SK-N-SH treated with all-trans-retinoic acid at 6 μM for 48 hours (cell line): ENCODE results near the gene PIK3AP1.

Source experiments
- ATAC-seq: fragments of 200-7000 bp; cut with Tn5 transposase; 3 replicates; pipeline ENCODE4 v1.9.1; 2020; ENCODE audit warnings: mild to moderate bottlenecking, moderate library complexity
- ARNTL ChIP-seq: fragments of 450-650 bp; formaldehyde crosslinking; IDR thresholded peaks from 2 replicates; pipeline ENCODE4 v1.5.0; 2020; ENCODE audit warnings: low read depth, mild to moderate bottlenecking, moderate library complexity, borderline replicate concordance
- BACH2 ChIP-seq: fragments of 250-450 bp; sonication (Bioruptor Pico); IDR thresholded peaks from 2 replicates; pipeline ENCODE4 v1.9.0; 2021; ENCODE audit warnings: mild to moderate bottlenecking, borderline replicate concordance
- CREB5 ChIP-seq: fragments of 250-450 bp; sonication (Bioruptor Pico); IDR thresholded peaks from 2 replicates; pipeline ENCODE4 v1.5.1; 2020; ENCODE audit warnings: low read depth, mild to moderate bottlenecking, moderate library complexity
- CSDC2 ChIP-seq: fragments of 250-450 bp; sonication (Bioruptor Pico); IDR thresholded peaks from 2 replicates; pipeline ENCODE4 v1.5.0; 2020; ENCODE audit warnings: mild to moderate bottlenecking, moderate library complexity
- CSRNP3 ChIP-seq: fragments of 250-450 bp; sonication (Bioruptor Pico); IDR thresholded peaks from 2 replicates; pipeline ENCODE4 v1.5.1; 2021; ENCODE audit warnings: mild to moderate bottlenecking, moderate library complexity
- GLIS3 ChIP-seq: fragments of 250-450 bp; sonication (Bioruptor Pico); IDR thresholded peaks from 2 replicates; pipeline ENCODE4 v1.5.0; 2020; ENCODE audit warnings: mild to moderate bottlenecking, moderate library complexity
- OSR1 ChIP-seq: fragments of 250-450 bp; sonication (Bioruptor Pico); IDR thresholded peaks from 2 replicates; pipeline ENCODE4 v1.8.0; 2022; ENCODE audit warnings: moderate library complexity, mild to moderate bottlenecking, inconsistent platforms
- PATZ1 ChIP-seq: fragments of 250-450 bp; sonication (Bioruptor Pico); IDR thresholded peaks from 2 replicates; pipeline ENCODE4 v1.8.0; 2020; ENCODE audit warnings: mild to moderate bottlenecking, moderate library complexity, borderline replicate concordance
- PPARA ChIP-seq: fragments of 250-450 bp; sonication (Bioruptor Pico); IDR thresholded peaks from 2 replicates; pipeline ENCODE4 v1.5.0; 2020; ENCODE audit warnings: mild to moderate bottlenecking, borderline replicate concordance
- RARB ChIP-seq: fragments of 250-450 bp; sonication (Bioruptor Pico); IDR thresholded peaks from 2 replicates; pipeline ENCODE4 v1.8.0; 2021; ENCODE audit warnings: mild to moderate bottlenecking, moderate library complexity
- SNAI2 ChIP-seq: fragments of 250-450 bp; sonication (Bioruptor Pico); IDR thresholded peaks from 2 replicates; pipeline ENCODE4 v1.5.0; 2020; ENCODE audit warnings: mild to moderate bottlenecking, moderate library complexity
- TSHZ2 ChIP-seq: fragments of 250-450 bp; sonication (Bioruptor Pico); IDR thresholded peaks from 2 replicates; pipeline ENCODE4 v1.5.0; 2020; ENCODE audit warnings: mild to moderate bottlenecking, moderate library complexity
- ZC3H10 ChIP-seq: fragments of 250-450 bp; sonication (Bioruptor Pico); IDR thresholded peaks from 2 replicates; pipeline ENCODE4 v1.5.1; 2021; ENCODE audit warnings: mild to moderate bottlenecking, moderate library complexity
- ZFP3 ChIP-seq: fragments of 250-450 bp; sonication (Bioruptor Pico); IDR thresholded peaks from 2 replicates; pipeline ENCODE4 v1.5.0; 2020; ENCODE audit warnings: mild to moderate bottlenecking, moderate library complexity
- ZFP30 ChIP-seq: fragments of 450-650 bp; formaldehyde crosslinking; IDR thresholded peaks from 2 replicates; pipeline ENCODE4 v1.5.0; 2022; ENCODE audit warnings: mild to moderate bottlenecking, moderate library complexity
- ZNF565 ChIP-seq: fragments of 450-650 bp; formaldehyde crosslinking; conservative IDR thresholded peaks from 2 replicates; pipeline ENCODE4 v1.5.0; 2020; ENCODE audit warnings: low read depth, mild to moderate bottlenecking, moderate library complexity
- ZNF70 ChIP-seq: fragments of 450-650 bp; formaldehyde crosslinking; IDR thresholded peaks from 2 replicates; pipeline ENCODE4 v1.5.0; 2020; ENCODE audit warnings: mild to moderate bottlenecking, moderate library complexity
- ZNF8 ChIP-seq: fragments of 450-650 bp; formaldehyde crosslinking; IDR thresholded peaks from 2 replicates; pipeline ENCODE4 v1.5.0; 2020; ENCODE audit warnings: mild to moderate bottlenecking, moderate library complexity

PIK3AP1 gene

GRCh38 chr10:96609510-96609909 lies 110.8 kb downstream of the PIK3AP1 start:
- TF ChIP-seq GLIS3 (CRISPR knock-in tag) (no peak), RARB (CRISPR knock-in tag) (no peak), CSRNP3 (CRISPR knock-in tag) (no peak), BACH2 (CRISPR knock-in tag) (no peak), PPARA (CRISPR knock-in tag) (no peak), OSR1 (CRISPR knock-in tag) (no peak), ZNF565 (CRISPR knock-in tag) (no peak), ZC3H10 (CRISPR knock-in tag) (no peak), ZNF70 (no peak), PATZ1 (CRISPR knock-in tag) (no peak), CREB5 (CRISPR knock-in tag) (no peak), ZNF8 (no peak)
- no peak for ATAC-seq

- TF ChIP-seq SNAI2 (no peak), ZNF70 (no peak), PPARA (CRISPR knock-in tag) (no peak), GLIS3 (CRISPR knock-in tag) (no peak), CREB5 (CRISPR knock-in tag) (no peak), ZNF565 (CRISPR knock-in tag) (no peak), ZC3H10 (CRISPR knock-in tag) (no peak), TSHZ2 (CRISPR knock-in tag) (no peak)
These were observed 111.5 kb downstream of the PIK3AP1 start for GRCh38 chr10:96608805-96609204.

GRCh38 chr10:96608262-96608661 lies 112.1 kb downstream of the PIK3AP1 start:
- no peak for ATAC-seq
- no peak for TF ChIP-seq RARB (CRISPR knock-in tag)
- no peak for TF ChIP-seq ZNF70
- TF ChIP-seq ZNF565 (CRISPR knock-in tag): no peak
- TF ChIP-seq CSDC2 (CRISPR knock-in tag): no peak
- no peak for TF ChIP-seq ZFP30 (CRISPR knock-in tag)
- TF ChIP-seq PPARA (CRISPR knock-in tag): no peak
- no peak for TF ChIP-seq ZFP3
- no peak for TF ChIP-seq TSHZ2 (CRISPR knock-in tag)
- no peak for TF ChIP-seq ARNTL
- TF ChIP-seq, all 23 proteins: peak for 0

More at GRCh38 chr10:96608805-96609204, 111.5 kb downstream of the PIK3AP1 start:
- no peak for ATAC-seq
